Endodermal cell (in vitro differentiated cells): ENCODE results near the gene TNS3. TPM values are rescaled to one million over a fixed set of nuclear protein-coding genes. Genes with fewer than 3 reads are reported as not detected.

Experiments
- DNase-seq: peaks from one replicate; pipeline ENCODE4 v3.0.0-alpha.2; 2017
- H3K27ac ChIP-seq: 2 replicates; pipeline ENCODE4 v1.5.1; 2013; ENCODE audit warnings: mild to moderate bottlenecking, low read depth, low read length, moderate library complexity
- H3K27me3 ChIP-seq: 2 replicates; pipeline ENCODE4 v1.6.1; 2013; ENCODE audit warnings: mild to moderate bottlenecking, low read length, moderate library complexity; ENCODE audit not compliant: insufficient read depth, control insufficient read depth, poor library complexity, severe bottlenecking
- H3K36me3 ChIP-seq: 2 replicates; pipeline ENCODE4 v1.7.0; 2013; ENCODE audit warnings: mild to moderate bottlenecking, low read length, moderate library complexity; ENCODE audit not compliant: control insufficient read depth, insufficient read depth
- H3K4me1 ChIP-seq: one replicate; pipeline ENCODE4 v1.7.0; 2013; ENCODE audit warnings: low read length; ENCODE audit not compliant: control insufficient read depth, insufficient read depth
- H3K4me3 ChIP-seq: 2 replicates; pipeline ENCODE4 v1.5.1; 2013; ENCODE audit warnings: mild to moderate bottlenecking, low read length, moderate library complexity
- H3K9ac ChIP-seq: 2 replicates; pipeline ENCODE4 v1.6.1; 2013; ENCODE audit warnings: mild to moderate bottlenecking, low read length, moderate library complexity; ENCODE audit not compliant: poor library complexity, severe bottlenecking; ENCODE audit errors: extremely low read depth
- H3K9me3 ChIP-seq: 2 replicates; pipeline ENCODE4 v1.6.1; 2013; ENCODE audit warnings: mild to moderate bottlenecking, low read length, moderate library complexity; ENCODE audit not compliant: control insufficient read depth
- H3K27ac Mint-ChIP-seq: 2 replicates; pipeline ENCODE4 v1.8.0; 2020; ENCODE audit warnings: mixed read lengths
- H3K27me3 Mint-ChIP-seq: 2 replicates; pipeline ENCODE4 v1.8.0; 2021; ENCODE audit warnings: mild to moderate bottlenecking, mixed read lengths; ENCODE audit not compliant: insufficient read depth
- H3K36me3 Mint-ChIP-seq: 2 replicates; pipeline ENCODE4 v1.8.0; 2020; ENCODE audit warnings: low read depth, mixed read lengths
- H3K4me1 Mint-ChIP-seq: 2 replicates; pipeline ENCODE4 v1.8.0; 2020; ENCODE audit warnings: mixed read lengths
- H3K4me3 Mint-ChIP-seq: 2 replicates; pipeline ENCODE4 v1.8.0; 2020; ENCODE audit warnings: mild to moderate bottlenecking, moderate library complexity, mixed read lengths
- H3K9me3 Mint-ChIP-seq: 2 replicates; pipeline ENCODE4 v1.8.0; 2020; ENCODE audit warnings: mild to moderate bottlenecking, mixed read lengths
- WGBS, 2 experiments: methylation state at CpG; one replicate each; pipeline versions ENCODE4 v1.1.5 to v1.1.7; 2013; ENCODE audit warnings: missing lambda C conversion rate in 2 of 2, mixed read lengths in 1 of 2; ENCODE audit not compliant: insufficient coverage in 1 of 2, insufficient read length in 1 of 2; 5-methylcytosine and 5-hydroxymethylcytosine counted together
- total RNA-seq, 2 donors: library from RNA; stranded (reverse); fragmentation: NEBNext Ultra II Directional in 1 of 2; extraction: Animal tissue kit (Norgen Biotek cat#: 25700) in 1 of 2; gene quantifications; 2 replicates in 1 of 2; 3 replicates in 1 of 2; pipeline ENCODE4 v1.2.1, GENCODE V29; 2021
- TF ChIP-seq, protein P1 (sequence below): fragments of 200-600 bp; sonication (generic); conservative IDR thresholded peaks from 2 replicates; pipeline ENCODE4 v1.5.0; 2021; ENCODE audit warnings: antibody characterized with exemption, mild to moderate bottlenecking

TNS3 gene
- total RNA-seq, 2 donors from 2014 or later, result 33.8 to 38.5 TPM

DNA sequence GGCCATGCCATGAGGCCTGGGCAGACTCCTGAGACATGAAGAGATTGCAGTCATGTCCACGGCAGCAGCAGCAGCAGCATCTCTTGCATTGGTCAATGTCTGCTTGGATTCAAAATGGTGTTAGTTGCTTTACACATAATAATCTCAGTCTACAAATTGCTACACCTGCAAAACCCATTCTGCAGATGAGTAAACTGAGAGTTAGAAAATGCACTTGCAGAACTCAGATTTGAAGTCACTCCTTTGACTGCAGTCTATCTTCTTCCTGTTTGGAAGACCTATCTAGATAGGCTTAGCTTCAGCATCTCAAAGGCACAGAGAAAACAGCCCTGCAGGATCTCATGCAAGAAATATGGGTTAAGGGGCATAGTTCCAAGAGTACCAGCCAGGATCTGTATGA, 350.3 kb downstream of the TNS3 start:
- no peak overlapping the region for H3K4me3 Mint-ChIP-seq
- DNase-seq, result no peak
- TF ChIP-seq, protein P1, sequence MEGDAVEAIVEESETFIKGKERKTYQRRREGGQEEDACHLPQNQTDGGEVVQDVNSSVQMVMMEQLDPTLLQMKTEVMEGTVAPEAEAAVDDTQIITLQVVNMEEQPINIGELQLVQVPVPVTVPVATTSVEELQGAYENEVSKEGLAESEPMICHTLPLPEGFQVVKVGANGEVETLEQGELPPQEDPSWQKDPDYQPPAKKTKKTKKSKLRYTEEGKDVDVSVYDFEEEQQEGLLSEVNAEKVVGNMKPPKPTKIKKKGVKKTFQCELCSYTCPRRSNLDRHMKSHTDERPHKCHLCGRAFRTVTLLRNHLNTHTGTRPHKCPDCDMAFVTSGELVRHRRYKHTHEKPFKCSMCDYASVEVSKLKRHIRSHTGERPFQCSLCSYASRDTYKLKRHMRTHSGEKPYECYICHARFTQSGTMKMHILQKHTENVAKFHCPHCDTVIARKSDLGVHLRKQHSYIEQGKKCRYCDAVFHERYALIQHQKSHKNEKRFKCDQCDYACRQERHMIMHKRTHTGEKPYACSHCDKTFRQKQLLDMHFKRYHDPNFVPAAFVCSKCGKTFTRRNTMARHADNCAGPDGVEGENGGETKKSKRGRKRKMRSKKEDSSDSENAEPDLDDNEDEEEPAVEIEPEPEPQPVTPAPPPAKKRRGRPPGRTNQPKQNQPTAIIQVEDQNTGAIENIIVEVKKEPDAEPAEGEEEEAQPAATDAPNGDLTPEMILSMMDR, result no peak
- Histone ChIP-seq H3K27me3 (no peaks in the 10 kb centered on the region), H3K4me3 (no peak overlapping the region), H3K4me1 (no peaks in the 10 kb centered on the region), H3K36me3 (no peaks in the 10 kb centered on the region), H3K9ac (no peak overlapping the region), H3K9me3 (no peaks in the 10 kb centered on the region), H3K27ac (no peak overlapping the region)
- 100% methylated on average over 1 of the region's 1 CpG; no CpG with 5 or more reads in 1 of the 2 experiments for WGBS, 2 experiments
- no peaks in the 10 kb centered on the region for H3K36me3 Mint-ChIP-seq
- no peaks in the 10 kb centered on the region for H3K9me3 Mint-ChIP-seq
- H3K27ac Mint-ChIP-seq, result no peak overlapping the region
- H3K27me3 Mint-ChIP-seq, result no peaks in the 10 kb centered on the region
- peaks cover 7% of the 10 kb centered on the region for H3K4me1 Mint-ChIP-seq

DNA sequence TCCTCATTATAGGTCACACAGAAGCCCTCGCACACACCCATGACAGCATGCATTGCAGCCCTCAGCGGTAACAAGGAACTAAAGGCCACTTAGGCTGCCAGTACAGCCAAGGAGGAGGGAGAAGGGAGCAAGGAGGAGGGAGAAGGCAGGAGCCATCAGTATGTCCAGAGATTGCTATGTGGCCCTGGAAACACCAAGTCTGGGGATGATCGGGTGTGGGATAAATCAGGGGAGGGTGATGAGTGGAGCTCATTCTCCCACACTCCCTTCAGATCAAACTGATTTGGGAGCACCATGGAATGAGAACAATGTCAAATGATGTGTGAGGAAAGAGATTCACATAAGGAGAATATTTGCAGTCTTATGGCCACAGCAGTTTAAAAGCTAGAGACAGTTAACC, 350.9 kb downstream of the TNS3 start:
- no peak overlapping the region for H3K4me3 ChIP-seq
- WGBS, 2 experiments, result 95 to 100% methylated on average over 1 to 3 of the region's 3 CpGs
- no peak overlapping the region for H3K27ac ChIP-seq
- no peaks in the 10 kb centered on the region for H3K9me3 Mint-ChIP-seq
- no peaks in the 10 kb centered on the region for H3K36me3 Mint-ChIP-seq
- no peaks in the 10 kb centered on the region for H3K27me3 Mint-ChIP-seq
- peaks cover 2% of the 10 kb centered on the region for H3K4me1 Mint-ChIP-seq
- H3K4me1 ChIP-seq, result no peaks in the 10 kb centered on the region
- no peak overlapping the region for H3K9ac ChIP-seq
- no peak overlapping the region for H3K27ac Mint-ChIP-seq
- H3K9me3 ChIP-seq, result no peaks in the 10 kb centered on the region
- no peaks in the 10 kb centered on the region for H3K36me3 ChIP-seq
- no peak overlapping the region for H3K4me3 Mint-ChIP-seq
- TF ChIP-seq, protein P1, result no peak
- no peak for DNase-seq
- H3K27me3 ChIP-seq, result no peaks in the 10 kb centered on the region

DNA sequence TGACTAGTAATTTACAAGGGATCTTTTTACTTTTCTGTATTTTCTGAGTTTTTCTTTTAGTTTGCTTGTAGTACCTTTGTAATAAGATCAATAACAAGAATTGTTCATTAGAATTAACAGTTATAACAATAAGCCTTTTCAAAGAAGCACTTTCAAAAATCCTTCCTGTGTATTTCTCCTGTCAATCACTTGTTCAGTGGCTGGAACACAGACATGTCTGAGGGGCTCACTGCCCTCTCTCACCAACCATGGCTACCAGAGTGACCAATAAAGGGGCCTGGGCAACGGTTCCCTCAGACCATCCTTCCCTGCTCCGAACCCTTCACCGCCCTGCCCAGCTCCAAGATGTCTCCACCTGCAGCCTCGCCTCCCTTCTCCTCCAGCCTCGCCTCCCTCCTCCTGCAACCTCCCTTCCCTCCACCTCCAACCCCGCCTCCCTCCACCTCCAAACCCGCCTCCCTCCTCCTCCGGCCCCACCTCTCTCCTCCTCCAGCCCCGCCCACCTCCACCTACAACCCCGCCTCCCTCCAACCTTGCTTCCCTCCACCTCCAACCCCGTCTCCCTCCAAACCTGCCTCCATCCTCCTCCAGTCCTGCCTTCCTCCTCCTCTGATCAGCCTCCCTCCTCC, 353.4 kb downstream of the TNS3 start:
- peaks cover 2% of the 10 kb centered on the region for H3K4me1 Mint-ChIP-seq
- H3K36me3 Mint-ChIP-seq, result no peaks in the 10 kb centered on the region
- WGBS, 2 experiments, result 83 to 94% methylated on average over 3 to 11 of the region's 11 CpGs
- no peaks in the 10 kb centered on the region for H3K9me3 ChIP-seq
- H3K4me3 Mint-ChIP-seq, result no peak overlapping the region
- peak; percentile 87 for DNase-seq
- no peak overlapping the region for H3K4me3 ChIP-seq
- H3K9ac ChIP-seq, result no peak overlapping the region
- no peaks in the 10 kb centered on the region for H3K27me3 ChIP-seq
- no peaks in the 10 kb centered on the region for H3K4me1 ChIP-seq
- no peaks in the 10 kb centered on the region for H3K36me3 ChIP-seq
- H3K27me3 Mint-ChIP-seq, result no peaks in the 10 kb centered on the region
- H3K9me3 Mint-ChIP-seq, result peaks cover 4% of the 10 kb centered on the region
- TF ChIP-seq, protein P1, result no peak
- H3K27ac ChIP-seq, result no peak overlapping the region
- H3K27ac Mint-ChIP-seq, result no peak overlapping the region
